Esophagus squamous epithelium (tissue), 4 donors: ENCODE measurements around the gene SERHL2.
"Not testable (repeated sequence)": the region's sequence is repeated elsewhere in the genome, so short reads cannot be mapped to it uniquely, and the experiment has no call there.

Source experiments
- POLR2A ChIP-seq, 4 donors: fragments of 450-650 bp; IDR thresholded peaks; one replicate each; pipeline ENCODE4 v1.6.1; 2017; ENCODE audit warnings: antibody characterized with exemption in 4 of 4, mild to moderate bottlenecking in 4 of 4, moderate library complexity in 3 of 4
- TF ChIP-seq, protein P1 (sequence below), 6 experiments: fragments of 450-650 bp in 4 of 6; fragments of 200-600 bp in 2 of 6; sonication (generic) in 2 of 6; IDR thresholded peaks; one replicate each; pipeline ENCODE4 v1.5.1; 2016 to 2019; ENCODE audit warnings: antibody characterized with exemption in 6 of 6, mild to moderate bottlenecking in 4 of 6, moderate library complexity in 4 of 6

DNA sequence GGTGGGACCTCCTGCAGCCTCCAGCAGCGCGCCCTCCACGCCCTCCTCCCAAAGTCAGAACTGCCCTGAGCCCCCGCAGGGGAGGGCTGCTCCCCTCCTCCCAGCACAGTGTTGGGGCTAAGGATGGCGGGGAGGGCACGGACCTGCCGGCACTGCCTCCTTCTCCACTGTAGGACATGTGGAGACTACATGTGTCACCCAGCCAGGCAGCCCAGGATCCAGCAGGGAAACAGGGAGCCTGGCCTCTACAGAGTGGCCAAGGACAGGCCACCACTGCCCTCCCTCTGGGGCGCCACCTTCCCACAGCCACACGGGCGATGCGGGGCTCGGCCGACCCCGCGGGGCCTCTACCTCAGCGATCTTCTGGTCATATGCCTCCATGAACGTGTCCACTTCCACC, 39.4 kb upstream of the SERHL2 start:
- TF ChIP-seq, protein P1, sequence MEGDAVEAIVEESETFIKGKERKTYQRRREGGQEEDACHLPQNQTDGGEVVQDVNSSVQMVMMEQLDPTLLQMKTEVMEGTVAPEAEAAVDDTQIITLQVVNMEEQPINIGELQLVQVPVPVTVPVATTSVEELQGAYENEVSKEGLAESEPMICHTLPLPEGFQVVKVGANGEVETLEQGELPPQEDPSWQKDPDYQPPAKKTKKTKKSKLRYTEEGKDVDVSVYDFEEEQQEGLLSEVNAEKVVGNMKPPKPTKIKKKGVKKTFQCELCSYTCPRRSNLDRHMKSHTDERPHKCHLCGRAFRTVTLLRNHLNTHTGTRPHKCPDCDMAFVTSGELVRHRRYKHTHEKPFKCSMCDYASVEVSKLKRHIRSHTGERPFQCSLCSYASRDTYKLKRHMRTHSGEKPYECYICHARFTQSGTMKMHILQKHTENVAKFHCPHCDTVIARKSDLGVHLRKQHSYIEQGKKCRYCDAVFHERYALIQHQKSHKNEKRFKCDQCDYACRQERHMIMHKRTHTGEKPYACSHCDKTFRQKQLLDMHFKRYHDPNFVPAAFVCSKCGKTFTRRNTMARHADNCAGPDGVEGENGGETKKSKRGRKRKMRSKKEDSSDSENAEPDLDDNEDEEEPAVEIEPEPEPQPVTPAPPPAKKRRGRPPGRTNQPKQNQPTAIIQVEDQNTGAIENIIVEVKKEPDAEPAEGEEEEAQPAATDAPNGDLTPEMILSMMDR (IDR thresholded peaks at IDR 0.05), result not testable (repeated sequence)
- TF ChIP-seq POLR2A (IDR thresholded peaks at IDR 0.05), result not testable (repeated sequence)
